T-helper 1 cell treated with Interleukin-12 subunit alpha and Interleukin-12 subunit beta and Interleukin-4 antibody, amounts not matched to agents 30 ng/mL and 1 ng/mL, for 36 hours (primary cell): Measurements from ENCODE around the gene COL23A1. TPM values are rescaled to one million over a fixed set of nuclear protein-coding genes. Genes with fewer than 3 reads are reported as not detected.
"Not testable (repeated sequence)": the region's sequence is repeated elsewhere in the genome, so short reads cannot be mapped to it uniquely, and the experiment has no call there.

ENCODE experiments used
- intact Hi-C: fragments of 100-400 bp; cut with micrococcal nuclease; formaldehyde crosslinking; loops from one replicate; pipeline ENCODE4 v1.15.1; 2024
- total RNA-seq: library from RNA; stranded (reverse); gene quantifications from 2 replicates; pipeline ENCODE4 v1.2.3, GENCODE V29; 2022

The COL23A1 gene
- total RNA-seq, 1 donor from 2014 or later, result not detected

GRCh38 chr5:178204182-178204934 is 385.8 kb downstream of the COL23A1 start, which contains the start of gene HNRNPAB:
TSS of gene HNRNPAB (plus strand) at chr5:178204533. CDS start at chr5:178204838, 305 bp downstream.
- intact Hi-C loops, result loop anchor here (1.0 to 10.0 kb wide), 12 partner anchors 14 to 1820 kb away; partner anchors contain the start of genes COL23A1, HIGD2A, NOP16 and PHYKPL

GRCh38 chr5:178203670-178204181 is 386.5 kb downstream of the COL23A1 start:
- intact Hi-C loops, result loop anchor here (1.0 to 10.0 kb wide), 12 partner anchors 15 to 1819 kb away; partner anchors contain the start of genes COL23A1, HIGD2A, NOP16 and PHYKPL

- intact Hi-C loops, result loop anchor here (10.0 kb wide), 3 partner anchors 1622 to 1818 kb away; partner anchors contain the start of genes HIGD2A, NOP16, RNF44 and SQSTM1
Measured at GRCh38 chr5:178202541-178202940, 387.7 kb downstream of the COL23A1 start.

DNA sequence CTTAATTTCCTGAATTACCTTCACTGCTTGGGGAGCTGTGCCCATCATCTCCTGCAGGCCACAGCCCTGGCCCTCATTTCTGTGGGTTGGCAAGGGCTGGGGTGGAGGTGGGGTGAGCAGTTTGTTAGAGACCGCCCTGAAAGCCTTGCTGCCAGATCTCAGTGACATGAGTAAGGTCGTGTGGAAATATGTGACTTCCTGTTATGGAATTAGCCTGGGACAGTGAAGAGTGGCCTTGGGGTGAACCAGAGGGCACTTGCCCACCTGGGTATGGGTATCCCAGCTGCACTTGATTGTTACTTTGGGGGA is 388.3 kb downstream of the COL23A1 start:
- intact Hi-C loops, result loop anchor here (10.0 kb wide), 3 partner anchors 1623 to 1817 kb away; partner anchors contain the start of genes HIGD2A, NOP16, RNF44 and SQSTM1

GRCh38 chr5:178201221-178201926 is 388.8 kb downstream of the COL23A1 start:
- intact Hi-C loops, result loop anchor here (10.0 kb wide), 3 partner anchors 1623 to 1817 kb away; partner anchors contain the start of genes HIGD2A, NOP16, RNF44 and SQSTM1

DNA sequence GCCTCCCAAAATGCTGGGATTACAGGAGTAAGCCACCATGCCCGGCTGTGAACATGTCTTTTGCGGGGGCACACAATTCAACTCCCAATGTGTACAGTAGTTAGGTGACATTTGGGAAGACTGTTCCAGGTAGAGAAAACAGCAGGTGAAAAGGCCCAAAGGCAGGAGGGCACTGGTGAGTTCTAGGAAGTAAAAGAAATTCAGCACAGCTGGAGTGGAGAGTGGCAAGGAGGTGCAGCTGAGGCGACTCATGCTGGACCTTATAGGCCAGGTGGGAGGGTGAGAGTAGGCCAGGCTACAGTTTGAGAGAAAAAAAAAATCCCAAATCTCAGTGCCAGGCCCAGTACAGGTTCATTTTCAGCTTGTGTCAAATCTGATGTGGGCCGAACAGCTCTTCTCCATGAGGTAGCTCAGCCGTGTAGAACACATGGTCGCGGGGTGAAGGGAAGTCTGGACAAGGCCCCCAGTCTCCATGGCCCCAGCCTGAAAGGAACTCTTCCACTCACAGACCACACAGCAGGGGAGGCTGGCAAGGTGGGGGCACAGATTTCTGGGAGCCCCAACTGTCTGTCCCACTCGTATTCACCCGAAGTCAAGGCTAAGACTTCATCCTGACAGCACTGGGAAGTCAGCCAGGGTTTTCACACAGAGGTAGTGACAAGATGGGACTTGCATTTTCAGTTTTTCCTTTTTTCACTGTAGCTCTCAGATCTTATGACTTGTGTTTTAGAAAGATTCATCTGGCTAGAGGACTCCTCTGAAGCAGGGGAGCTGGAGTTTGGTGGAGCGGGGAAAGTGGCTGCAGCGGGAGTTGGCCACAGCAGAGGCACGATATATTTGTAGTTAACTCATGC is 390.4 kb downstream of the COL23A1 start:
- intact Hi-C loops, result loop anchor here (10.0 kb wide), 3 partner anchors 1625 to 1815 kb away; partner anchors contain the start of genes HIGD2A, NOP16, RNF44 and SQSTM1

DNA sequence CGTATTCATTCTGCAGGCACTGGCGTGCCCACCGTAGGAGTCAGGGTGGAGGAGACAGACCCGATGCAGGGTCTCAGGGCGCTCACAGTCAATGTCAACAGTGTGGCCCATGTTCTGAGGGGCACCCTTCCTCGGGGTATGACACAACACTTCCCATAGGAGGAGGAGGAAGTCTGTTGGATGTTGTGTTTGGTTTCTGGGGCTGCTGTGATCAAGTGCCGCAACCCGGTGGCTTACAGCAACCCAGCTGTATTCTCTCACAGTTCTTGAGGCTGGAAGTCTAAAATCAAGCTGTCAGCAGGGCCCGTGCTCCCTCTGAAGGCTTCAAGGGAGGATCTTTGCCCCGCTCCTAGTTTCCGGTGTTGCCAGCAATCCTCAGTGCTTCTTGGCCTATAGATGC is 391.5 kb downstream of the COL23A1 start:
- intact Hi-C loops, result no loop called here

GRCh38 chr5:178198151-178198550 is 392.0 kb downstream of the COL23A1 start:
- intact Hi-C loops, result not testable (repeated sequence)

GRCh38 chr5:178196986-178197385 is 393.2 kb downstream of the COL23A1 start:
- intact Hi-C loops, result no loop called here

- intact Hi-C loops, result no loop called here
Measured at GRCh38 chr5:178196281-178196812, 393.8 kb downstream of the COL23A1 start.

- intact Hi-C loops, result no loop called here
Measured at GRCh38 chr5:178194026-178194425, 396.2 kb downstream of the COL23A1 start.

- intact Hi-C loops, result no loop called here
Measured at GRCh38 chr5:178193251-178193809, 396.9 kb downstream of the COL23A1 start.

GRCh38 chr5:178192787-178193186 is 397.4 kb downstream of the COL23A1 start:
- intact Hi-C loops, result no loop called here

GRCh38 chr5:178192244-178192643 is 397.9 kb downstream of the COL23A1 start:
- intact Hi-C loops, result no loop called here

DNA sequence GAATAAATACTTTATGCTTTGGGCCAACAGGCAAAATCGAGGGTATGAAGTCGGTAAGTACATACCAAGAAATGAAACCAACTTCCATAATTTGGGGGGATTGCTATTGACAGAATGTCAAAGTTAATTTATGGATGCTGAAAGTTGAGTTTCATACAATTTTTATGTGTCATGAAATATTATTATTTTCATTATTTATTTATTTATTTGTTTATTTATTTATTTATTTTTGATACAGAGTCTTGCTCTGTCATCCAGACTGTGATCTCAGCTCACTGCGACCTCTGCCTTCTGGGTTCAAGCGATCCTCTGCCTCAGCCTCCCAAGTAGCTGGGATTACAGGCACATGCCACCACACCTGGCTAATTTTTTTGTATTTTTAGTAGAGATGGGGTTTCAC is 398.5 kb downstream of the COL23A1 start:
- intact Hi-C loops, result no loop called here

- intact Hi-C loops, result no loop called here
Measured at GRCh38 chr5:178189433-178189832, 400.8 kb downstream of the COL23A1 start.
